Measurements from ENCODE around the gene CRYGN.

CRYGN gene

DNA sequence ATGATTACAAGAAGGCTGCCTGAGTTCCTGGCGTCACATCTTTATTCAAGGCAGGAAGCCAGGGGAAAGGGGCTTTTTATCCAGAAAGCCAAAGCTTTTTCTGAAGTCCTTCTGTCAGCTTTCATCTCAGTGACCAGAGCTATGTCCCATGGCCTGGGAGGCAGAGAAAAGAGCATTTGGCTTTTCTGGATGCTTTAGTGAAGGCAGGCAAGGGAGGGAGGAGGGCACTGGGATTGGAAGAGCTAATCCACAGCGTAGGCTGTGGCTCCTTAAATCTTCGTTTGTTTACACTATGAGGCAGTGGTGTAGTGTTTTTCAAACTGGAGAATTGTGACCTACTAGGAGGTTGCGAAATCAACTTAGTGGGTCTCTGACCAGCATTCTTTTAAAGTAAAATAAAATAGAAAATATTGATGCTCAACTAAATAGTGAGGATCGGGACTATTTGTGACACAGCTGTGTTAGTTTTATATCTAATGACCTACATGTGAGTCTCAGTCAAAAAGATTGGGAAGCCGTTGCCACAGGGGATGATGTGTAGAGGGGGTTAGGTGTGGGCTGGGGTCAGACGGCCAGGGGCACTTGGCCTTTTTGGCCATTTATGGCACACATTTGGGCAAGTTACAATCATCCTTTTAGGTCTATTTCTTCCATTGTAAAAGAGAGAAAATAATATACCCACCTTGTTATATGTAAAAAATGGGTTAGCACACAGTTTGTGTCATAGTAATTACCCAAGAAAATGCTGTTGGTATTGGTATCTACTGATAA, 14.1 kb downstream of the CRYGN start:
- no peak for DNase-seq

DNA sequence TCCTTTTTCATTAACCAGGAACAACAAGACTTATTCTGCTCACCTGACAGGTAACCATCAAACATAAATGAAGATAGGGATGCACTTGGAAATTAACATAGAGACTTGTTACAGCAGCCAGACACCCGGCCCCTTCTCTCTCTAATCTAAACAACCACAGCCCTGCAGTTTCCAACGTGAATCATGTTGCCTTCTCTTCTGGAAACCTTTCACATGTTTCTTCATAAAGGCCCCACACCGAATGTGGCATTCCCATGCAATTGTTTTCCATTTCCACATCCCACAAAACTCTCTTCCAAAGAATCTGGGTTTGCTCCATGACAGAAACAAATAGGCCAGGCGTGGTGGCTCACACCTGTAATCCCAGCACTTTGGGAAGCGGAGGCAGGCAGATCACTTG, 15.1 kb downstream of the CRYGN start:
- no peak for DNase-seq

DNA sequence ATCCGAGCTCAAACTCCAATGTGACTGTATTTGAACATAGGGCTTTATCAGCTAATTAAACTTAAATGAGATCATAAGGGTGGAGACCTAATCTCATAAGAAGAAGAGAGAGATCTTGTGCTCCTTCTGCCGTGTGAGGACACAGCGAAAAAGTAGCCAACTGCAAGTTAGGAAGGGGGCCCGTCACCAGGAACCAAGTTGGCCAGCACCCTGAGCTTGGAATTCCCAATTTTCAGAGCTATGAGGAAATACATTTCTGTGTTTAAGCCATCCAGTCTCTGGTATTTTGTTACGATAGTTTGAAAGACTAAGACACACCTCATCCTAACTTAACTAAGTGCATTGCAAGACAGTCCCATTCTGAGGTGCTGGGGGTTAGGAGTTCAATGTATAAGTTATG, 16.0 kb downstream of the CRYGN start:
- no peak for DNase-seq

DNA sequence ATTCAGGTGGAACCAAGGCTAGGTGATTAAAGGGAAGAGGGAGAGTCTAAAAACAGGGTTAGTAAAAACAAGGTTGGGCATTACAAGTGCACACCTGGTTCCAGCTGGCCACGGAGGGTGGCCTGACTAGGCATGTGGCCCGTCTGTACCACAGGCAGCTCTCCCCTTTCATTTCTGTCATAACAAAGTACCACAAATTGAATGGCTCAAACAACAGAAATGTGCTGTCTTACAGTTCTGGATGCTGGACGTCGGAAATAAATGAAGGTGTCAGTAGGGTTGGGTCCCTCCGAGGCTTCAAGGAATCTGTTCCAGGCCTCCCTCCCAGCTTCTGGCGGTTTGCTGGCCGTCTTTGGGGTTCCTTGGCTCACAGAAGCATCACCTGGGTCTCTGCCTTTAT, 16.7 kb downstream of the CRYGN start:
- no peak for DNase-seq

DNA sequence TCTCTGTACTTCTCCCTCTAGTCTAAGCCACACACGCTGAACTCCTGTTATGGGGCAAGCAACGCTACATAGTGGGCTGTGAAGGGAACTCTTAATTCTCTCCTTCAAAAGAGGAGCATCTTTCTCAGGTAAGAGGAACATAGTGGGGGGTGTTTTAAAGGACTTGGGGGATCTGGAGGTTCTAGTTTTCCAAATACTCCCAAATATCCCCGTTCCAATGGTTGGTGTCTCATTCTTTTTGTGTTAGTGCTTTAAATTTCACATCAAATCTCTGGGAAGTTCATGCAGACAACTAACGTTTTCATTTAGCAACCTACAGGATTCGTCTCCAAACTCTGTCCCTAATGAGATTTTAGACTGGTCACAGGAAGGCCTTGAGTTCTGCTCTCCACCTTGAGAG, 17.7 kb downstream of the CRYGN start:
- no peak for DNase-seq

DNA sequence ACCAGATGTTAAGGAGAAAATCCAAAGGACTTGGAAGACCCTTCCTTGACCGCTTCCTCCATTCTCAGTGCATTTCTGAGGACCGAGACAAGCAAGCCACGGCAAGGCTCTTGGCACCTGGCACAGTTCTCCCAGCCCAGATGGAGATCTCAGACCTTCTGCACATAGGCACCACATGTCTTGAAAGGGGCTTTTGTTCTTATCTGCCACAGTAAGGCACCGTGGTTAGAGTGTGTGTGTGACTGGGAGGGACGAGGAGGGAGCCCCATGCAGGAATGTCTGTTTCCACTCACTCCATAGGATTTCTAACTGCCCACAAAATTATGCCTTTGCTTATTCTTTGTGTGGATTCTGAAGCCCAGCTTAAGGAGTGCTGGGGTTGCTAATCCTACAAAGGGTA, 19.8 kb downstream of the CRYGN start:
- DNase-seq = no peak

DNA sequence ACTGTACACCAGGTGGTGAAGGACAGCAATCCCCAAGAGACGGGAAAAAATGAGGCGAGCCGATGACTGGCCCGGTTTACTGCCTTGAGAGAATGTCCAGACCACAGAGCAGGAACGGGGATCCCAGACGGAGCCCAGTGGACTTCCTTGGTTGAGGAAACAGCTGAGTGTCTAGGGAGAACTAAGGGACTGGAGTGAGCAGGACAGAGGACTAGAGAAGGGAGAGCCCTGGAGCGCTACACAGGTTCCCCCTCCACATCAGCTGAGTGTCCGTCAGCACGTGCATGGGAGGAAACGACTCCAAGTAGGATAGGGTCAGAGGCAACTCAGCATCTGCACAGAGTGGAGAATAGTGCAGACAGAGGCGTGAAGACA, 23.0 kb downstream of the CRYGN start:
- no peak for DNase-seq

DNA sequence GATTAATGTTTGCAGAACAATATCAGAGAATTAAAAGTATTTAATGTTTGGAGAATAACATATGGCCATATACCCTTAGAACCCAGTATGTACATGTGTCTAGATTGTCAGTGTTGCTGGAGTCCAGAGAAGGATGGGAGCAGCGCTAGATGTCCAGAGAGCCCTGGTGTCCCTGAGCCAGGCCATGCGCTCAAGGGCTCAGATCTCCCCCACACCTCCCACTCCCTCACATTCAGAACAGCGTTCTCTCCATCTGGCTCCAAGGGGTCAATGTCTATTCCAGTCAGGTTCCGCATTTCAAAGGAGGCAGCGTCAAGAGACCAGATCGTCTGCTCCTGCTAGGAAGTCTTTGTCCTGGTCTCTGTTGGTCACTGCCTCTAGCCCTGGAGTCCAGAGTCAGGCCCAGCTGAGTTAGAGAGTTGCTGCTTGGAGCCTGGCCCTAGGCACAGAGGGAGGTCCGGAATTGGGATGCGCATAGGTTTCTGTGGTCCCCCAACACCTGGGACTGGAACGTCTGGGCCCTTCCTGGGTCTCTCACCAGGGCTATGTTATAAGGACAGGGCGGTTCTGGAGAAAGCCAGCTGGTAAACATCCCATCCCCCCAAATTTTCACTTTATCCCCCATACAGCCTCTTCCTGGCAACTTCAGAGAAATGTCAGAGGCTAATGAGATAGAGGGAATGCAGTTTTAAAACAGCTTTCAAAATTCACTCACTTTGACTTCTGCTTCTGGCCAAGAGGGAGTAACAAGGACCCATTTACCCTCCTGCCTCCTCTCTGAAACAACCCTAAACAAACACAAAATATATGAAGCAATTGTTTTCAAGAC, 23.6 kb downstream of the CRYGN start:
- no peak for DNase-seq

DNA sequence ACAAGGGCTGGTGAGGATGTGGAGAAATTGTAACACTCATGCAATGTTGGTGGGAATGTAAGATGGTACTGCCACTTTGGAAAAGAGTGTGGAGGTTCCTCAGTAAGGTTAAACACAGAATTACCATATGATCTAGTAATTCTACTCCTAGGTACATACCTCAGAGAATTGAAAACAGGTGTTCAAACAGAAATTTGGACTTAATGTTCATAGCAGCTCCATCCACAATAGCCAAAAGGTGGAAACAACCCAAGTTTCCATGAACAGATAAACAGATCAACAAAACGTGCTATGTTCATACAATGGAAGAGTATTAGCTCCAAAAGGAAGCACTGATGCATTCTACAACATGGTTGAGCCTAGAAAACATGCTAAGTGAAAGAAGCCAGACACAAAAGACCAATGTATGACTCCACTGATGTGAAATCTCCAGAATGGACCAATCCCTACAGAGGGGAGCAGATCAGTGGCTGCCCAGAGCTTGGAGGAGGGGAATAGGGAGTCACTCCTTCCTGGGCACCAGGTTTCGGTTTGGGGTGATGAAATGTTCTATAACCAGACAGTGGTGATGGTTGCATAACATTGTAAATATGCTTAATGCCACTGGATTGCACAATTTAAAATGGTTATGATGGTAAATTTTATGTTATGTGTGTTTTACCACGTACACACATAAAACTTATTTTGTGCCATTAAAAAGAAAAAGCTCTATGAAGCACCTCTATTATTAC, 24.4 kb downstream of the CRYGN start:
- no peak for DNase-seq

DNA sequence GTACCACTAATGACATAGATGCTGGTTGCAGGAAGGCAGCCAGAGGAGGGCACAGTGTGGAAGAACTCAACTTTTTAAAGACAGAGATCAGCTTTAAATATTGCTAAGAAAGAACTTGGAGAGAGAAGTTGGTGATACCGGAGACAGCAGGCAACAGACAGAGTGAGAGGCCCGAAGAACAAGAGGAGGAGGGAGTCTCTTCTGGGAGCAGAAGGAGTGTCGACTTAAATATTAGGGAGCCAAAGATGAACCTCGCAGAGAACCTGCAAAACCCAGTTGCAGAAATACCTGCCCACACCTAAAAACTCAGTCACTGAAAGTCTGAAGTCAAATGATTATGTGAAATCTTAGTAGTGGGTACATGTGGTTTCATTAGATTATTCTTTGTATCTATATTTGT, 26.7 kb downstream of the CRYGN start:
- DNase-seq = no peak

DNA sequence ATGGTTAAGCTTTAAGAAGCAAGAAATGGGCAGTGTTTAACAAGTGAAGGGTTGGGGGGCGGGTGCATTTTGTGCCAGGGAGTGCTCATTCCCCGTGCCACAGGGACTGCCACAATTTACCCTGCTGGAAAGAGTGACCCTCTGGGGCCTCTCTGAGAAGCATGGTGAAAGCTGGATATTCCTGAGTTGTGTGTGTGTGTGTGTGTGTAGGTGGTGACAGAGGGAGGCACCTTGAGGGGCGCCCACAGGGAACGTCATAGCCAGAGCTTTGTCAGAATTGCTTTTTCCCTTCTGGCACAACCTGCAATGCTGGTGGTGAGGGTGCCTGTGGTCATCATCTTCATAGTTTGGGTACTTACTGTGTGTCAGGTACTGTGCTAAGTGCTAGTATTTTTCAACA, 27.6 kb downstream of the CRYGN start:
- DNase-seq = no peak

DNA sequence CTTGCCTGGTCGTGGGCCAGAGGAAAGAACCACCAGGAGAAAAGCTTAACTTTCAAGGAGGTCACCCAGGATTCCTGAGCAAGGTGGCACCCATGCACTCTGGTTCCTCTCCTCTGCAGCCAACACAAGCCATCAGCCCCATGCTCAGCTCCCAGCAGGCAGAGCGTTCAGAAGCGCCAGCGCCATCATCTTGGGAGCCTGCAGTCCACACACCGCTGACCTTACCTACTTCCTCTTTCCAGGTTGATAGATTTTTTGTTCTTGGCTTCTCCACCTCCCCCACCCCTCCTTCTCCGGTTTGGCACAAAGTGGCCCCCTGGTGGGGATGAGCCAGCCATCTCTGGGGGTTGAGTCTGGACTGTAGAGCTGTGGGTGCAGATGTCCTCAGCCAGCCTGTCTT, 28.4 kb downstream of the CRYGN start:
- no peak for DNase-seq

DNA sequence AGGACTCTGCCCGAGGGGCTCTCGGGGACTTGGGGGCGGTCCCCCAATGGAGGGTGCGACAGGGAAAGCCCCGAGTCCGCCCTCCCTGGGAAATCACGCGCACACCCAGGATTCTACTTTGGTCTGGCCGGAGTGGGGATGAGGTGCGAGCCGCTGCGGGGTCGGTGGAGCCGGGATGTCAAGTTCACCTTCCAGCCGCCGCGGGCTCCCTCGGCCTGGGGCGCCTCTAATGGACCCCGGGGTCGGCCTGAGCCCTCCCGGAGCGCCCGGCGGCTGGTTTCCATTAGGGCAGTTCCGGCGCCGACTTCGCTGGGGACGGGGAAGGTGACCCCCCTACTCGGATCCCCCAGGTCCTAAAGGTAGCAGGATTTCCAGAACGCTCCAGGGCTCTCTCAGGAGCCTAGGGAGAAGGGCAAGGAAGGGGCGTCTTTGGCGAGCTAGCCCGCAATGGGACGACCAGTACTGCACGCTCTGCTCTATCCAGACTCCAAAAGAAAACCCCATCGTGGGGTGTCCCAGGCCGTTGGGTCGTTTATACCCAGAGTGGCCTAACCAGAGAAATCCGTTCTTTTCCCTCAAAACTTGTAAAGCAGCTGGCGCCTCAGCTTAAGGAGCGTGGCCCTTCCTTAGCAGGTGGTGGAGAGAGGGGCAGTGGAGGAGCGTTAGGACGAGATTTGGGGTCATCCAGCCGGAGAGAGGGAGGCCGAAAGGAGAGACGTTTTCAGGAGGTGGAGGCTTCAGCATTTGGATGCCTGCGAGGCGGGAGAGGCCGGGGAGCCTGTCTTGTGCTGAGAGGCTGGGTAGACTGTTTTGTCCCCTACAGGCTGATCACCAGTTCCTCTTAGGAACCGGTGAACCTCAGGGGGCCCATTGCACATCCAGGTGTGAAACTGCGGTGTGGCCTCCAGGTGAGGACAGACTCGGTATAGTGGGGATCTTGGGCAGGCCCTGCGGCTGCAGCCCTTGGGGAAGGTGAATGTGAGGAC, 29.2 kb downstream of the CRYGN start:
- no peak for DNase-seq

DNA sequence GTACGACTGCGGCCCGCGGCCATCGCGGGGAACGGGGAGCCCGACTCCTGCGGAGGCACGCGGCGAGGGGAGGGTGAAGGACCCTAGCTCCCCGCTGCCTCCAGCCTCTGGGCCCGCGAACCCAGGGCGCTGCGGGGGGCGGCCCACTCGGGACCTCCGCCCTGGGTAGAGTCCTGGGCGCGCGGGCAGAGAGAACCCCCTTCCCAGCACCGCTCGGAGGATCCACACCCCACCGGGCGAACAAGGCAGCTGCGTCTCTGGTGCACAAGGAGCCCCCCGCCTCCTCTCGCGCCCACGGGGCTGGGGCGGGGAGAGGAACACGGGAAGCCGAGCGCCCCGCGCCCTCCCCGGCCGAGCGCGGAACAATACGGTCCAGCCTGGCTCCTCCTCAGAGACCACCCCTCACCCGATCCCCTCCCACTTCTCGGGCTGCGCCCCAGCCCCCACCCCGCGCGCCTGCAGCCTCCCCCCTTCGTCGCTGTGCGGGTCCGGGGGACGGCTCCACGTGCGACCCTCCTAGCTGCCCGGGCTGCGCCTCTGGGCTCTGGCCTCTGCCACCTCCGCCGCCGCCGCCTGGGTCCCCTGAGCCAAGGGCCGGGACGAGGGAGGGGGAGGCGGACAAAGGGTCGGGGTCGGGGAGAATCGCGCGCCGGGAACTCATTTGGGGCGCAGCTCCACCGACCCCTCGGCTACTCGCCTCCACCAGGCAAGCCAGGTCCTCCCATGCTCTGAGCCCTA, 30.1 kb downstream of the CRYGN start, which contains the start of gene WDR86:
Gene WDR86, minus strand, starts transcription at position 372 of the 738 bp plus-strand sequence. CDS start 449 bp downstream, outside the sequence.
- no peak for DNase-seq

DNA sequence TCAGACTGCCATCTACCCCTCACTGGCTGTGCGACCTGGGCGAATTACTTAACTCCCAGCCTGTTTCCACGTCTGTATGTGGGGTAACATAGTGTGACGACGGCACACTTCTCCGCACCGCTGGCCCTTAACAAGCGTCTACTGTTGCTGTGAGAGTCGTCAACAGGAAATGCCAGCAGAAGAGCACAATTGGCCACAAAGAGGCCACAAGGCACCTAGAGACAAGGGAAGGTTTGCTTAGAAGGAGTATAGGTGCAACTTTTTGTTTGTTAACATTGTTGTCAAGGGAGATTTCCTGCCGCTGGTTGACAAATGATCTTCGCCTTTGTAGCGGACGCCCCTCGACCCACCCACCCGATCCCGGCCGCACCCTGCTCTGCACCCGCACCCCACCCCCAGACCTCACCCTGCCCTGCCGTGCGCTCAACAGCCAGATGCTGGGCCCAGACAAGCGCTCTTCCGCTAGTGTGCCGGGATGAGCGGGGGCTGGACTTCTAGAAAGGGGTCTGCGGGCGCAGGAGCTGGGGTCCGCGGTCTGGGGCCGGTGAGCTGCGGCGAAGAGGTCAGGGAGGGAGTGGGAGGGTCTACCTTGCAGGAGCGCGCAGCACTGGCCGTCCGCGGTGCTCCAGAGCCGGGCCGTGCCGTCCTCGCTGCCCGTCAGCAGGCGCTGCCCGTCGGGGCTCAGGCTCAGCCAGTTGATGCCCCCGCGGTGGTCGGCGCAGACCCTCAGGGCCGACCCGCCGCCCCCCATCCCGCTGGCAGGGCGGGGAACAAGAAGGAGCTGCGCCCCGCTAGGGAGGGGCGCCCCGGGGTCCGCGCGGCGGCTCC, 30.9 kb downstream of the CRYGN start:
- no peak for DNase-seq

DNA sequence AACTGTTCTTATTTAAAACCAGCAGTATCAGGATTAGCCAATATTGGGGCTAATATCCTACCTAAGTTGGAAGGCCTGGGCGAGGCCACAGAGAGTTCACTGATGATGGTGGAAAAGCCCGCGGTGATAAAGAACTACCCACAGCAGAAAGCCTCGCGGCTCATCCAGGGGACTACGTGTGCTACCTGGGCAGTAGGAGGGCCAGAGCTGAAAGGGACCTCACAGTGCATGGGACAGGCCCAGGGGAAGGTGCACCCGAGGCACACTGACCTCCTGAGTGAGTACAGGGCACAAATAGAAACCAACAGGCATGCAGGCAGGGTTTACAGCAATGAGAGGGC, 31.5 kb downstream of the CRYGN start:
- no peak for DNase-seq

DNA sequence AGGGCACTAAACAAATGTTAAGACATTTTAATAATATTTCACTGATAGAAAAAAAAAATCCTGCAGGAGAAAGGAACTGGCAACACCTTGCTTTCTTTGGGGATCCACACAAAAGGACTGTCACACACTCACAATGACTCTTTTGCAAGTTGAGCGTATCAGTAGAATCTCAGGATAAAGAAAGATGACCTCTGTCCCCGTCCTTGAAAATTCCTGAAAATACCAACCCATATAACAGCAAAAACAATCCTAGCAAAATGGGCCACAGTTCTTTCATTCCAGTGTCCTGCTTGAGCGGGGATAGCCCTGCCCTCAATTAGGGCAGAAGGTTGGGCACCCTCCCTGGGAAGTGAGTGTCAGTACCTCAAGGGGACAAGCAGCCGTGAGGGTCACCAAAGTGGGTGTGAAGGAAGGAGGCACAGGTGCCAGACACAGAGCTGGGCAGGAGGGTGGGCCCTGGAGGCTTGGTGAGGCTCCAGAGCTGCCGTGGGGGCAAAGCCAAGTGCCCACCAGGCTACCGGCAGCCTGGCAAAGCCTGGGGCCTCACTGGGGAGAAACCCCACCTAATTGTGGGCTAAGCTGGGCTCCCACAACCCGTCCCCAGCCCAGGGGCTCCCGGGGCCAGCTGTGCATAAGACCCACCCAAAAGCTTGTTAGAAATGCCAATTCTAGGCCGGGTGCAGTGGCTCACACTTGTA, 32.9 kb downstream of the CRYGN start:
- no peak for DNase-seq

DNA sequence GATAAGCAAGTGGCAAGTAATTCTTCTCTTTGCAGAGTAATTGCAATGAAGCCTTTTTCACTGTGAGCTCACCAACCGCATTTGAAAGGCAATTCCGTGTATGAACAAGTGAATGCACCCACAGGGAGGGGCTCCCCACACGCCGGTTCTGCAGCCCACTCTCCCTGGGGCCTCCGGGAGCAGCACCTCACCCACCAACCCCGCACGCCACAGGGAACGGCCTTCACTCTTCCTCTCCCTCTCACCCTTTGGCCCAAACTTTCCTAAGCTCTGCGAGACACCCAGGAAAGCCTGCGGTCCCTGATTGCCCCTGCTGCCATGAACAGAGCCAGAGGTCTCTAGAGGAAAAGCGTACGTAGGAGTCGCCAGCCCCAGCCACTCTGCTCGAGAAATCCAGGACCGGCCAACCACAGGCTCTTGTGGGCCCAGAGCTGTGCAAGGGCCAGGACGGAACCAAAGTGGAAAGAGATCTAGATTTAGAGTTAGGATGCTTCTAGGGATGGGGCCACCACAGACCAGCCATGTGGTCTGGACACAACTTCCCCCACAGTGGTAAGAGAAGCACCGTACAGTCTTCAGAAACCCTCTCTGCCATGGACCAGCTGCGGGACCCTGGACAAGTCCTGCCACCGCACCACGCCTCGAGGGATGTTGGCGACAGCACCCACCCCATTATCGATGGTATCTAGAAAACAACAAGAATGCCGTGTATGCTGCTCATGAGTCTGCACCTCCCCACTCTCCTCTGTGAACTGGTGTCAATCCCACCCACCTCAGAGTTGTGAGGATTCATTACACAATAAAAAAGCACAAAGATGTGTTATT, 33.7 kb downstream of the CRYGN start:
- no peak for DNase-seq

DNA sequence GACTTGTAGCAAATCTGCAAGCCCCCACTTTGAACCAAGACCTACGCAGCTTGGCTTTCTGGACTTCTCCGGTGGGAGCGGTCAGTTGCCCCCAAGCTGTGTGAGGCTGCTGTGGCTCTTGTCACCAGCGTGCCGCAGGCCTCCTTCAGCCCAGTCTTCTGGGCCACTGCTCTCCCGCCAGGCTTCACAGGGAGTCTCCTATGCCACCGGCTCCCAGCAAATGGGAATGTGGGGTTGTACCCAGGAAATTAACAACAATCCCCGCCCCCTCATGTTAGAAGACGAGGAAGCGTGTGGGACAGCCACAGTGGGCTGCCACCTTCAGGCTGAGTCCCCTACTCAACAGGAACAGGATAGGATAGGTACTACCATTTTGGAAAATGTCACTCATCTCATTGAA, 34.4 kb downstream of the CRYGN start:
- DNase-seq = no peak
